IgD-negative memory B cell (primary cell): ENCODE measurements around the gene ALDH1L1. TPM values are rescaled to one million over a fixed set of nuclear protein-coding genes. Genes with fewer than 3 reads are reported as not detected.

Source experiments
- H3K27ac Mint-ChIP-seq, 3 donors: one replicate each; pipeline ENCODE4 v1.8.0; 2020 to 2022; ENCODE audit warnings: mild to moderate bottlenecking in 3 of 3, mixed read lengths in 3 of 3, moderate library complexity in 1 of 3
- H3K27me3 Mint-ChIP-seq: one replicate; pipeline ENCODE4 v1.8.0; 2021; ENCODE audit warnings: mixed read lengths
- H3K36me3 Mint-ChIP-seq: one replicate; pipeline ENCODE4 v1.8.0; 2020; ENCODE audit warnings: mild to moderate bottlenecking, mixed read lengths
- H3K4me1 Mint-ChIP-seq, 3 donors: one replicate each; pipeline ENCODE4 v1.8.0; 2020 to 2022; ENCODE audit warnings: mixed read lengths in 3 of 3, mild to moderate bottlenecking in 1 of 3
- H3K4me3 Mint-ChIP-seq, 4 donors: one replicate each; pipeline ENCODE4 v1.8.0; 2020 to 2022; ENCODE audit warnings: mild to moderate bottlenecking in 4 of 4, mixed read lengths in 4 of 4, moderate library complexity in 3 of 4
- H3K9me3 Mint-ChIP-seq, 3 donors: one replicate each; pipeline ENCODE4 v1.8.0; 2020 to 2021; ENCODE audit warnings: mixed read lengths in 3 of 3, mild to moderate bottlenecking in 1 of 3
- polyA plus RNA-seq: library from polyadenylated mRNA; unstranded; fragments of 300-500 nt; fragmentation: Illumina TruSeq; gene quantifications from one replicate; pipeline ENCODE4 v1.2.3, GENCODE V29; 2021

The ALDH1L1 gene
- polyA plus RNA-seq, 1 donor from 2014 or later = not detected

DNA sequence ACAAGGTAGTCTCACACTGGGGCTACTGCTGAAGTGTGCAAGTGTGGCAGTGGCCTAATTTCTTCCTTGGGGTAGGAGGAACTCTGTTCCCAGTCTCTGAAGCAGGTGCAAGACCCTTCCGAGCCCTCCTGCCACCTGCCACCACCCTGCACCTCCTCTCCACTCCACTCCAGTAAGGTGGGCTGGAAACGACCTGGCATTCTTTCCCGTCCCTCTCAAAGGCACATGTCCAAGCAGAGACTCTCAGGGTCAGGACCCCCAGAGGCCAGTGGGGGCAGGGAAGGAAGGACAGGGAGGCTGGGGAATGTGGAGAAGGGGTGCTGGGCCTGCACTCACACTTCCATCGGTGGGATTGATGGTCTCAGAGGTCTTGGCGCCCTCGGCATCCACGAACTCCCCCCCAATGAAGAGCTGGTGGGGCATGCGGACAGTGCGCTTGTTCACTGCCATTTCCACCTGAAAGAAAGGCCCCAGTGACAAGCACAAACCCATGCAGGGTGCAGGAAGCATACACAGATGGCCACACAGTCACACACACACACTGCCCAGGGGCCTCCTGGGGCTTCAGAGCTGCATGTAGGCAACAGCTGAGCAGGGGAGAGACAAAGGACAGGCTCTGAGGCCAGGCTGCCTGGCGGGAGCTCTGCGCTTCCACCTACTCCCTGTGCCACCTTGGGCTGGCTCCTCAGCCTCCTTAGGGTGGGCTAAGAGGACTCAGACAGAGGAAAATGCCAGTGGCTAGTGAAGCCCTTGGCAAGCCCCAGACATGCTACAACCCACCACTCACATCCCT, 43.8 kb downstream of the ALDH1L1 start:
- Mint-ChIP-seq H3K4me3 (no peak overlapping the region), H3K9me3 (peaks cover 0 to 2% (median 0%) of the 10 kb centered on the region in 3 donors), H3K36me3 (no peaks in the 10 kb centered on the region), H3K27ac (no peak overlapping the region), H3K4me1 (no peaks in the 10 kb centered on the region), H3K27me3 (peaks cover 10% of the 10 kb centered on the region)

DNA sequence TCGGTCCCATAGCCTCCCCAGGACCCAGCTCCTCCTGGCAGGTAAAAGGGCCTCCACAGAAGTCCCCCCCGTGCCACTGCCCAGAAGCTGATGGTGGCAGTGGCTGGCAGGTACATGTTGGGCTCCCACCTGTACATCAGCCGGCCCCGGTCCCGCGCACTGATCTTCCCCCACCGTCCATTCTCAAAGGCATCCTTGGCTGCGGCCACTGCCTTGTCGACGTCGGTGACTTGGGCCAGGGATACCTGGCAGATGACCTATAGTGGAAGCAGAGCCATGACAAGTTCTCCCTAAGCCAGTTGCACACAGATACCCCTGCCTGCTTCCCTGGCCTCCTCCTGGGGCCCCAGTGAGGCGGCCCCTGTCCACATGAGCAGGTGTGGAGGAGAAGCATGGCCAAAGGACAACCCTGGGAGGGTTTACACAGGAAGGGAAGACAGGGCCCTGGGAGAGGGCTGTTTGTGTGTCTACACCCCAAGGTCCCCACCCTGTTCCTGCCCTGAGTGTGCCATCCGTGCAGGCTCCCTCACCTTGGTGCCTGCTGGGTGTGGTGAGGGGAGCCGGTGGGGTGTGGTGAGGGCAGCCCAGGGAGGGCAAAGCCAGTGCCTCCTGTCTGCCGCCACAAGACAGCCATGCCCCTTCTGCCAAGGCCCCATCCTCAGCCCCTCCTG, 44.8 kb downstream of the ALDH1L1 start:
- H3K4me3 Mint-ChIP-seq = no peak overlapping the region
- H3K4me1 Mint-ChIP-seq = no peaks in the 10 kb centered on the region
- peaks cover 10% of the 10 kb centered on the region for H3K27me3 Mint-ChIP-seq
- no peak overlapping the region for H3K27ac Mint-ChIP-seq
- peaks cover 0 to 2% (median 0%) of the 10 kb centered on the region in 3 donors for H3K9me3 Mint-ChIP-seq
- no peaks in the 10 kb centered on the region for H3K36me3 Mint-ChIP-seq

DNA sequence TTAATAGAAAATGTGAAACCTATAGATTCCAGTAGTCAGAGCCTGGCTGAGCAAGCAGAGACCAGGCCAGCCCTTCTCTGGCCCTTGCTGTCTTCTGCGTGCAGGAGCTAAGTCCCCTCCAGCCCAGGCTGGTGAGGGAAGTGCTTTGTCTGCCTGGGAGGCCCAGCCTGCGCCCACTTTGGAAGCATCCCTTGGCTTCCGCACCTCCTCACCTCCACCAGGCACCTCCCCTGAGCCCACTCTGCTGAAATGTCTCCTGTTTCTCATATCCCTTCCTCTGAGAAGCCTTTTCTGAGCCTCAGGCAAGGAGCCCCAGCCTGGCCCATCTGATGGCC, 45.3 kb downstream of the ALDH1L1 start:
- Mint-ChIP-seq H3K4me3 (no peak overlapping the region), H3K36me3 (no peaks in the 10 kb centered on the region), H3K4me1 (no peaks in the 10 kb centered on the region), H3K27ac (no peak overlapping the region), H3K9me3 (peaks cover 0 to 2% (median 0%) of the 10 kb centered on the region in 3 donors), H3K27me3 (peaks cover 10% of the 10 kb centered on the region)

DNA sequence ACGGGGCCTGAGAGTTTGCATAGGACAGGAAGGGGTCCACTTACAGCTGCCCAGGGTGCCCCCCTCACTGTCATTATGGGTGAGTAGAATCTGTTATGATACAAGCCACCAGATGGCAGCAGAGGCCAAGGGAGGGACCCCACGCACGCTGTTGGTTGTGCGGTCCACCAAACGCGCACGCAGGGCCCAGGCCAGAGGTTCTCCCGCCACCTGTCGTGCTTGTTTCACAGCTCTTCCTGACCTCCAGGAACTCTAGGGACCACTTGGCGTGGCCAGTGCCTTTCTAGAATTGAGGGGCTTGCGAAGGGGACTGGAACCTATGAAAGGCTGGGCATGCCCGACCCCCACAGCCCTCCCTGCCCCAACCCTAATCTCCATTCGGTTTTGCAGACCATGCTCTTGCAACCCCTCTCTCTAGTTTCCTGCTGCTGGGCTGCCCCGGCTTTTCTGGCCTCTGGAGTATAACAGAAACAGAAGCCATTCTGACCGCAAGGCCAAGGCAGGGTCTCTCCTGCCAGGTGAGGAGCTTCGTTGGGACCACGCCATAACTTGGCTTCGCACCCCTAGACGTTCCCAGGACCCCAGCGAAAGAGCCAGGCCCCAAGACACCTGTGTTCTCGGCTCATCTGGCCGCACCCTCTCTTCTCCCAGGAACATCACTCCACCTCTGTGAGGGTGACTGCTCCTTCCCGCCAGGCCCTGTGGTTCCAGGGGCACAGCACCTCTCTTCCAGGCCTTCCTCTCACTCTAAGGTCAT, 46.0 kb downstream of the ALDH1L1 start:
- H3K27me3 Mint-ChIP-seq = peaks cover 10% of the 10 kb centered on the region
- no peak overlapping the region for H3K4me3 Mint-ChIP-seq
- no peaks in the 10 kb centered on the region for H3K36me3 Mint-ChIP-seq
- H3K9me3 Mint-ChIP-seq = no peaks in the 10 kb centered on the region
- no peak overlapping the region for H3K27ac Mint-ChIP-seq
- H3K4me1 Mint-ChIP-seq = no peaks in the 10 kb centered on the region

- Mint-ChIP-seq H3K36me3 (no peaks in the 10 kb centered on the region), H3K4me3 (no peak overlapping the region), H3K9me3 (peaks cover 0 to 1% (median 0%) of the 10 kb centered on the region in 3 donors), H3K27ac (no peak overlapping the region), H3K4me1 (no peaks in the 10 kb centered on the region), H3K27me3 (peaks cover 10% of the 10 kb centered on the region)
Measured at GRCh38 chr3:126133606-126134005, 46.8 kb downstream of the ALDH1L1 start.

GRCh38 chr3:126132751-126133511, 47.5 kb downstream of the ALDH1L1 start:
- Mint-ChIP-seq H3K9me3 (peaks cover 0 to 1% (median 0%) of the 10 kb centered on the region in 3 donors), H3K27ac (no peak overlapping the region), H3K4me1 (no peaks in the 10 kb centered on the region), H3K27me3 (peaks cover 10% of the 10 kb centered on the region), H3K36me3 (no peaks in the 10 kb centered on the region), H3K4me3 (peak overlapping the region in 1 of 4 donors; percentile 61)

DNA sequence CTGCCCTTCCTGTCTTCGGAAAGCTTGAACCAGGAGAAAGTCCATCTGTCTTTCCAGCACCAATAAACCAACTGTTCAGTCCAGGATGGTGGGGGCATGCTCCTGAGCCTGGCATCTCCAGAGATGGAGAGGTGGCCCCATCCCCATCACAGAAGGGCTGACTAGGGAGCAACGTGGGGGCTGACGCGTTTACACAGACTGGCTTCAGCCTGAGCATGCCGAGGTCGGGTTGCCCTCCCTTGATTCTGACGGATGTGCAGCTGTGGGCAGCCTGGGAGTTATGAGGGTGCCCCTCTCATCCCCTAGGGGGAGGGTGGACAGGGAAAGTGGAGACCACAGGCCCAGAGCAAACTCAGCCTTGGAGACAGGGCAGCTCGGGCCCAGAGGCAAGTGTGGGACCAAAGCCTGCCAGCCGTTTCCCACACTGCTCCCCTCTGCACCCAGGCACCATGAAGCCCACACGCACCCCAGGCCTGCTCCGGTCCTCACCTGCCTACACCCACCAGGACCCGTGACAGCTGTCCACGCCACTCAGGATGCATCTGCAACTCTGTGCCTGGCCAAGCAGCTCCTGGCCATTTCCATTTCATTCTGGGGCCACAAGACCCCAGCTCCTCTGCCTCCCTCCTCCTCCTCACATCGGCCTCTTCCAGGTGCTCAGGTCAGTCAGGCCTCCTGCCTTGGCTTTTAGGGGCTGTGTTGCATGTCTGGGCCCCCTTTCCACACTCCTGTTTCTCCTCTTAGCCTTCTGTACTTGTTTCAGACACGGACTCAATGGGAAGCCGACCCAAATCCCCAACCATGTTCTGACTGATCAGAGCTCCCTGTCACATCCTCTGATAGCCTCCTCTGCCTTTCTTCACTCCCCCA, 48.3 kb downstream of the ALDH1L1 start:
- Mint-ChIP-seq H3K36me3 (no peaks in the 10 kb centered on the region), H3K4me1 (no peaks in the 10 kb centered on the region), H3K27me3 (peaks cover 10% of the 10 kb centered on the region), H3K4me3 (peak overlapping the region in 1 of 4 donors; percentile 61), H3K27ac (no peak overlapping the region), H3K9me3 (peaks cover 0 to 1% (median 0%) of the 10 kb centered on the region in 3 donors)

DNA sequence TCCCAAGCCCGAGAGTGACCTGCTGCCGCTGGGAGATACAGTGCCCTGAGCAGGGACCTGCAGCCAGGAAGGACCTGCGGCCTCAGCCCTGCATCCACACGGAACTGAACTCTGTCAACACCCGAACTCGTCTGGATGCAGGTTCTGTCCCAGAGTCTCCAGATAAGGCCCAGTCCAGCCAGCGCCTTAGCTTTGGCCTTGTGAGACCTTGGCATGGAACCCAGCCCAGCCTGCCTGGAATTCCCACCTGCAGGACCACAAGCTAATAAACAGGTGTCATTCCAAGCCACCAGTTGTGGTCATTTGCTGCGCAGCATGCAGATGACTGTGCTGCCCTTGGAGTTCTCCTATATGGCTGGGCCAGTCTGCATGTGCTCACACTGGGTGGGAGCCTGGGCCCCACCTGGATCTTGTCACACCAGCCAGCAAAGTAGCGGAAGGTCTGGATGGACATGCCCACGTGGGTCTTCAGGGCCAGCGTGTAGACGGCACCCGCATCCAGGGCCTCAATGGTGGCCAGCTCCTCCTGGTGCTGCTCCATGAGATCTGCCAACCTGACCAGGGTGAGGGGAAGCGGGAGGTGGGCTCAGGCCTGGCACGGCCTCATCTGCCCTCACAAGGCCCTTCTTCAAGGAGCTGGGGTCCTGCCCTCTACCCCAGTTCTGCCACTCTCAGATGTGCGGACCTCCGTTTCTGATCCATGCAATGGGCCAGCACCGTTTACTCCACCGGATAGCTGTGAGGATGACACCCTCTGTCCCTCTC, 49.2 kb downstream of the ALDH1L1 start:
- no peak overlapping the region for H3K27ac Mint-ChIP-seq
- no peaks in the 10 kb centered on the region for H3K4me1 Mint-ChIP-seq
- no peaks in the 10 kb centered on the region for H3K36me3 Mint-ChIP-seq
- peaks cover 0 to 1% (median 0%) of the 10 kb centered on the region in 3 donors for H3K9me3 Mint-ChIP-seq
- H3K27me3 Mint-ChIP-seq = peaks cover 9% of the 10 kb centered on the region
- H3K4me3 Mint-ChIP-seq = no peak overlapping the region

DNA sequence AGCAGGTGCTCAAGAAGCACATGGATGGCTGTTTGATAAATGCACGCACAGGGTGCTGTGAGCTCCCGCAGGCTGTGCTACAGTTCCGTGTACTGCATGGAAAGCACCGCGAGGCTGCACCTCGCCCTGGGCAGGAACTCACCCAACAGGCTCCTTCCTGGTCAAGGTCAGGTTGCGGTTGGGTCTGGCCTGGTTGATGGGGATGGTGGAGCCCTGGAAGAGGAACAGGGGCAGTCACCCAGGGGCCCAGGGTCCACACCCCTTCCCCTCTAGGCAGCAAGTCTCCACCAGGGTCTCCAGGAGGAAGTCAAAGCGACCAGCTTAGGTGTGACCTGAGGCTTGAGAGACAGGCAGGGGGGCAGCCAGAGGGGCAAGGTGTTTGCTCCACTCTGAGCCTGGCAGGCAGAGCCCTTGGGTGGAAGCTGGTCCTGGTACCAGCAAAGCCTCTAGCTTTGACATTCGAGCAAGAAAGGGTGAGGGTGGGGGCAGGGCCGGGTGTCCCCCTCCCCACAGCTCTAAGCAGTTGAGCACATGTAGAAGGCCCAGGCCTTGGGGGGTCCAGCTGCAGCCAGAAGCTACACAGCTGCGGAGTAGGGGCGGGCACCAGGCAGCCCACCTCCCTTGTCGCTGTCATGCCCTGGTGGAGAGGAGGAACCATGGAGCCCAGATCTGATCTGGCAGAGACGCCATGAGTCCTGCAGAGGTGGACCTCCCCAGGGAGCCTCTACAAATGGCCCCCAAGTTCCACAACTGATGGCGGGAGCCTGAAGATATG, 50.1 kb downstream of the ALDH1L1 start:
- peaks cover 4% of the 10 kb centered on the region for H3K27me3 Mint-ChIP-seq
- no peak overlapping the region for H3K27ac Mint-ChIP-seq

GRCh38 chr3:126129398-126129891, 50.9 kb downstream of the ALDH1L1 start:
- H3K4me3 Mint-ChIP-seq = no peak overlapping the region
- H3K27me3 Mint-ChIP-seq = peaks cover 1% of the 10 kb centered on the region
- peaks cover 0 to 1% (median 0%) of the 10 kb centered on the region in 3 donors for H3K9me3 Mint-ChIP-seq
- no peaks in the 10 kb centered on the region for H3K36me3 Mint-ChIP-seq
- no peaks in the 10 kb centered on the region for H3K4me1 Mint-ChIP-seq
- no peak overlapping the region for H3K27ac Mint-ChIP-seq

More for the DNA sequence above, 50.1 kb downstream of the ALDH1L1 start:
- Mint-ChIP-seq H3K36me3 (no peaks in the 10 kb centered on the region), H3K4me3 (no peak overlapping the region), H3K4me1 (no peaks in the 10 kb centered on the region), H3K9me3 (peaks cover 0 to 1% (median 0%) of the 10 kb centered on the region in 3 donors)

GRCh38 chr3:126128504-126129397, 51.6 kb downstream of the ALDH1L1 start:
- Mint-ChIP-seq H3K27me3 (peaks cover 1% of the 10 kb centered on the region), H3K4me1 (no peaks in the 10 kb centered on the region), H3K27ac (no peak overlapping the region), H3K36me3 (no peaks in the 10 kb centered on the region), H3K4me3 (no peak overlapping the region), H3K9me3 (peaks cover 0 to 1% (median 0%) of the 10 kb centered on the region in 3 donors)

GRCh38 chr3:126127904-126128303, 52.5 kb downstream of the ALDH1L1 start:
- H3K4me1 Mint-ChIP-seq = no peaks in the 10 kb centered on the region
- H3K27ac Mint-ChIP-seq = no peak overlapping the region
- peaks cover 1% of the 10 kb centered on the region for H3K27me3 Mint-ChIP-seq
- H3K36me3 Mint-ChIP-seq = no peaks in the 10 kb centered on the region
- peaks cover 0 to 1% (median 0%) of the 10 kb centered on the region in 3 donors for H3K9me3 Mint-ChIP-seq
- H3K4me3 Mint-ChIP-seq = no peak overlapping the region
